BLaER1 treated with 17β-estradiol and CSF1 and Interleukin-3, amounts not matched to agents 10 nM and 100 nM (cell line): ENCODE measurements around the gene IRS1.

Source experiments
- H3K27ac ChIP-seq, 11 experiments: shearing (Covaris generic); formaldehyde crosslinking; 2 replicates each; pipeline ENCODE4 v1.8.1; 2022
- H3K27me3 ChIP-seq, 11 experiments: shearing (Covaris generic); formaldehyde crosslinking; 2 replicates each; pipeline ENCODE4 v1.8.1; 2022
- H3K36me3 ChIP-seq, 11 experiments: shearing (Covaris generic); formaldehyde crosslinking; 2 replicates each; pipeline ENCODE4 v1.8.1; 2022
- H3K4me1 ChIP-seq, 10 experiments: shearing (Covaris generic); formaldehyde crosslinking; 2 replicates each; pipeline ENCODE4 v1.8.1; 2022
- H3K4me2 ChIP-seq, 11 experiments: shearing (Covaris generic); formaldehyde crosslinking; 2 replicates each; pipeline ENCODE4 v1.8.1; 2022
- H3K4me3 ChIP-seq, 10 experiments: shearing (Covaris generic); formaldehyde crosslinking; 2 replicates each; pipeline ENCODE4 v1.8.1; 2022
- H3K9ac ChIP-seq, 11 experiments: shearing (Covaris generic); formaldehyde crosslinking; 2 replicates each; pipeline ENCODE4 v1.8.1; 2022
- H3K9me3 ChIP-seq, 11 experiments: shearing (Covaris generic); formaldehyde crosslinking; replicated peaks in 1 of 11; 2 replicates each; pipeline ENCODE4 v1.8.1; 2022
- H4K20me1 ChIP-seq, 11 experiments: shearing (Covaris generic); formaldehyde crosslinking; 2 replicates each; pipeline ENCODE4 v1.8.1; 2022
- Cebpa-rat ChIP-seq, 11 experiments: shearing (Covaris generic); IDR thresholded peaks; 2 replicates each; pipeline ENCODE4 v1.8.1; 2022

Gene IRS1

GRCh38 chr2:226754821-226755604 is 44.6 kb downstream of the IRS1 start:
- Histone ChIP-seq H3K9me3 (peaks cover 0 to 23% (median 4%) of the 10 kb centered on the region in 11 experiments; a peak in 7 of 22 replicates), H3K4me2 (peak overlapping the region in 2 of 11 experiments; percentile 1 to 14; a peak in 2 of 22 replicates), H3K27me3 (no peaks in the 10 kb centered on the region), H3K9ac (no peak overlapping the region), H3K27ac (no peak overlapping the region), H3K36me3 (peaks cover 0 to 4% (median 0%) of the 10 kb centered on the region in 11 experiments; a peak in 1 of 22 replicates), H3K4me3 (no peak overlapping the region), H3K4me1 (peaks cover 0 to 30% (median 13%) of the 10 kb centered on the region in 10 experiments; a peak in 14 of 20 replicates), H4K20me1 (no peaks in the 10 kb centered on the region)
- TF ChIP-seq Cebpa-rat (IDR thresholded peaks at IDR 0.05), result no peak

DNA sequence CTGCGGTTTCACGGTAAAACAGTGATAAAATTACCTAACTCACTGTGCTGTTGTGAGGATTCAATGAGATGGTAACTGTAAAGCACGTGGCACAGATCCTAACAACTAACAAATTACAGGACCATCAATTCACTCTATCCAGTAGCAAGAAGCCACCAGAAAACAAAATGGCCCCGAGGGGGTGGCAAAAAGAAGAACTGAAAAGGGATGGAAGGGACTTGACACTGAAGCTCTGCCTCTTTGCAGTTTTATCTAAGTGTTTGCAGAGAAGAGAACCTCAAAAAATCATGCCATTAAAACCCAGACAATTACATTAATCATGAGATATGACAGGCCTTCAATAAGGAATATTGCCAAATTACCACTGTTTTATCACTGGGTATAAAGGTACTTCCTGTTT is 46.7 kb downstream of the IRS1 start:
- peak overlapping the region in 1 of 11 experiments; percentile 30; a peak in 3 of 22 replicates for H3K4me2 ChIP-seq
- H3K9me3 ChIP-seq, result peaks cover 0 to 32% (median 5%) of the 10 kb centered on the region in 11 experiments; a peak in 9 of 22 replicates
- no peak overlapping the region for H3K4me3 ChIP-seq
- H3K9ac ChIP-seq, result no peak overlapping the region
- peaks cover 0 to 14% (median 0%) of the 10 kb centered on the region in 10 experiments; a peak in 4 of 20 replicates for H3K4me1 ChIP-seq
- H3K27me3 ChIP-seq, result no peaks in the 10 kb centered on the region
- peaks cover 0 to 6% (median 0%) of the 10 kb centered on the region in 11 experiments; a peak in 3 of 22 replicates for H3K36me3 ChIP-seq
- no peak overlapping the region for H3K27ac ChIP-seq
- H4K20me1 ChIP-seq, result no peaks in the 10 kb centered on the region
- no peak for TF ChIP-seq Cebpa-rat (IDR thresholded peaks at IDR 0.05)

DNA sequence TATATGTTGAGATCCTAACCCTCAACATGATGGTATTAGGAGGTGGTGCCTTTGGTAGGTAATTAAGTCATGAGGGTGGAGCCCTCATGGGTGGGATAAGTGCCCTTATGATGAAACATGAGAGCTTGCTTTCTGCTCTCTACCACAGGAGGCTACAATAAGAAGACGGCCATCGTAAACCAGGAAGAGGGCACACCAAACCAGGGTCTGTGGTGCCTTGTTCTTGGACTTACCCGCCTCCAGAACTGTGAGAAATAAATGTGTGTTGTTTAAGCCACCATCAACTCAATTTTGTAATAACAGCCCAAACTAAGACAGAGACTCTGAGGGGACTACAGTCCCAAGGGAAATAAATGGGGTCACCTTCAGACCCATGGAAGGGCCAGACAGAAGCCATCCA is 52.3 kb downstream of the IRS1 start:
- H3K4me3 ChIP-seq, result no peak overlapping the region
- H4K20me1 ChIP-seq, result no peaks in the 10 kb centered on the region
- no peak for TF ChIP-seq Cebpa-rat (IDR thresholded peaks at IDR 0.05)
- H3K9me3 ChIP-seq, result peaks cover 1 to 36% (median 11%) of the 10 kb centered on the region in 11 experiments; a peak in 14 of 22 replicates
- H3K9ac ChIP-seq, result no peak overlapping the region
- H3K4me2 ChIP-seq, result no peak overlapping the region
- no peaks in the 10 kb centered on the region for H3K27me3 ChIP-seq
- H3K4me1 ChIP-seq, result peaks cover 0 to 3% (median 0%) of the 10 kb centered on the region in 10 experiments; a peak in 1 of 20 replicates
- H3K27ac ChIP-seq, result no peak overlapping the region
- H3K36me3 ChIP-seq, result peaks cover 0 to 13% (median 0%) of the 10 kb centered on the region in 11 experiments; a peak in 4 of 22 replicates

GRCh38 chr2:226746196-226746800 is 53.3 kb downstream of the IRS1 start:
- no peak overlapping the region for H3K9ac ChIP-seq
- H3K4me2 ChIP-seq, result no peak overlapping the region
- no peaks in the 10 kb centered on the region for H3K27me3 ChIP-seq
- H3K4me3 ChIP-seq, result no peak overlapping the region
- no peak overlapping the region for H3K27ac ChIP-seq
- H3K36me3 ChIP-seq, result peaks cover 0 to 13% (median 0%) of the 10 kb centered on the region in 11 experiments; a peak in 3 of 22 replicates
- TF ChIP-seq Cebpa-rat (IDR thresholded peaks at IDR 0.05), result no peak
- peaks cover 0 to 26% (median 10%) of the 10 kb centered on the region in 11 experiments; a peak in 14 of 22 replicates for H3K9me3 ChIP-seq
- H4K20me1 ChIP-seq, result no peaks in the 10 kb centered on the region
- peaks cover 0 to 4% (median 0%) of the 10 kb centered on the region in 10 experiments; a peak in 1 of 20 replicates for H3K4me1 ChIP-seq

GRCh38 chr2:226743915-226744314 is 55.7 kb downstream of the IRS1 start:
- Histone ChIP-seq H4K20me1 (no peaks in the 10 kb centered on the region), H3K36me3 (peaks cover 0 to 7% (median 0%) of the 10 kb centered on the region in 11 experiments; a peak in 2 of 22 replicates), H3K27ac (no peak overlapping the region), H3K4me1 (peaks cover 0 to 4% (median 0%) of the 10 kb centered on the region in 10 experiments; a peak in 1 of 20 replicates), H3K4me2 (no peak overlapping the region), H3K27me3 (no peaks in the 10 kb centered on the region), H3K9ac (no peak overlapping the region), H3K9me3 (peaks cover 0 to 16% (median 10%) of the 10 kb centered on the region in 11 experiments; a peak in 12 of 22 replicates), H3K4me3 (no peak overlapping the region)
- TF ChIP-seq Cebpa-rat (IDR thresholded peaks at IDR 0.05), result no peak

- Histone ChIP-seq H4K20me1 (no peaks in the 10 kb centered on the region), H3K36me3 (peaks cover 0 to 13% (median 0%) of the 10 kb centered on the region in 11 experiments; a peak in 2 of 22 replicates), H3K9me3 (peaks cover 0 to 13% (median 7%) of the 10 kb centered on the region in 11 experiments; a peak in 14 of 22 replicates), H3K9ac (no peak overlapping the region), H3K4me1 (peaks cover 0 to 4% (median 0%) of the 10 kb centered on the region in 10 experiments; a peak in 1 of 20 replicates), H3K4me2 (peak overlapping the region in 1 of 11 experiments; percentile 13; a peak in 2 of 22 replicates), H3K27me3 (no peaks in the 10 kb centered on the region), H3K4me3 (no peak overlapping the region), H3K27ac (no peak overlapping the region)
- no peak for TF ChIP-seq Cebpa-rat (IDR thresholded peaks at IDR 0.05)
Measured at GRCh38 chr2:226742347-226742746, 57.3 kb downstream of the IRS1 start.

- Histone ChIP-seq H3K27ac (no peak overlapping the region), H3K4me3 (no peak overlapping the region), H3K4me2 (no peak overlapping the region), H4K20me1 (no peaks in the 10 kb centered on the region), H3K36me3 (peaks cover 0 to 14% (median 0%) of the 10 kb centered on the region in 11 experiments; a peak in 1 of 22 replicates), H3K4me1 (peaks cover 0 to 4% (median 0%) of the 10 kb centered on the region in 10 experiments; a peak in 1 of 20 replicates), H3K27me3 (no peaks in the 10 kb centered on the region), H3K9me3 (peaks cover 0 to 11% (median 0%) of the 10 kb centered on the region in 11 experiments; a peak in 6 of 22 replicates), H3K9ac (no peak overlapping the region)
- no peak for TF ChIP-seq Cebpa-rat (IDR thresholded peaks at IDR 0.05)
Measured at GRCh38 chr2:226740039-226740648, 59.5 kb downstream of the IRS1 start.

- H3K9me3 ChIP-seq, result peaks cover 0 to 11% (median 0%) of the 10 kb centered on the region in 11 experiments; a peak in 6 of 22 replicates
Measured at GRCh38 chr2:226739545-226740030, 60.0 kb downstream of the IRS1 start.

More at GRCh38 chr2:226739545-226740030, 60.0 kb downstream of the IRS1 start:
- no peak for TF ChIP-seq Cebpa-rat (IDR thresholded peaks at IDR 0.05)
- Histone ChIP-seq H3K27ac (no peak overlapping the region), H3K4me3 (no peak overlapping the region), H3K9ac (no peak overlapping the region), H3K4me1 (peaks cover 0 to 4% (median 0%) of the 10 kb centered on the region in 10 experiments; a peak in 1 of 20 replicates), H3K4me2 (no peak overlapping the region), H3K36me3 (peaks cover 0 to 14% (median 0%) of the 10 kb centered on the region in 11 experiments; a peak in 1 of 22 replicates), H4K20me1 (no peaks in the 10 kb centered on the region), H3K27me3 (no peaks in the 10 kb centered on the region)
